Hematopoietic multipotent progenitor cell treated with erythropoietin and hydrocortisone succinate and interleukin-3 and kit ligand, for 8 days (in vitro differentiated cells): Measurements from ENCODE around the gene AFF1.

ENCODE experiments used
- DNase-seq: peaks from one replicate; pipeline ENCODE4 v3.0.0-alpha.2; 2015

Gene AFF1

GRCh38 chr4:87166296-87166854, 231.6 kb downstream of the AFF1 start:
- DNase-seq = no peak

DNA sequence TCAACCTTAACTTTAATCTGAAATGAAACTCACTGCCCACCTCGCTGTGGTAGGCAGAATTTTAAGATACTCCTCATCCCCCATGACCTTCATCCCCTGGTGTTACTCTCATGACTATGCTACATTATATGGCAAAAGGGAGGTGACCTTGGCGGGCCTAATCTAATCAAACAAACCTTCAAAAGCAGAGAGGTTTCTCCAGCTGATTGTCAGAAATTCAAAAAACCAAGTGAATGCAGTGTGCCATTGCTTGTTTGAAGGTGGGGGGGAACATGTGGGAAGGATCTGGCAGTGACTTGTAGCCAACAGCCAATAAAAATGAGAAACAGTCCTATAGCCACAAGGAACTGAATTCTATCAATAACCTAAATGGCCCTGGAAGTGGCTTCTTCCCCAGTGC, 237.1 kb downstream of the AFF1 start:
- no peak for DNase-seq

- DNase-seq = no peak
These were observed 239.9 kb downstream of the AFF1 start for GRCh38 chr4:87174672-87175071.

GRCh38 chr4:87179751-87180150, 244.9 kb downstream of the AFF1 start:
- DNase-seq = no peak

- no peak for DNase-seq
These were observed 246.0 kb downstream of the AFF1 start for GRCh38 chr4:87180767-87181166.

GRCh38 chr4:87185146-87185870, 250.5 kb downstream of the AFF1 start:
- DNase-seq = no peak

GRCh38 chr4:87188048-87188447, 253.2 kb downstream of the AFF1 start:
- no peak for DNase-seq

GRCh38 chr4:87188932-87189331, 254.1 kb downstream of the AFF1 start:
- no peak for DNase-seq
